Smooth muscle cell (in vitro differentiated cells): ENCODE data around the gene KBTBD4. TPM values are rescaled to one million over a fixed set of nuclear protein-coding genes. Genes with fewer than 3 reads are reported as not detected.

Experiments used
- DNase-seq: peaks from one replicate; lab custom pipeline; 2025; ENCODE audit not compliant: unreplicated experiment; lab: John Stamatoyannopoulos, UW
- H2AFZ ChIP-seq: fragments of 200-600 bp; sonication (generic); 2 replicates; pipeline ENCODE4 v1.6.0; 2016; ENCODE audit warnings: antibody characterized with exemption, low read depth, mild to moderate bottlenecking
- H3F3A ChIP-seq: fragments of 200-600 bp; sonication (generic); 2 replicates; pipeline ENCODE4 v1.6.0; 2017; ENCODE audit warnings: antibody characterized with exemption, low read depth
- H3K27ac ChIP-seq: fragments of 200-600 bp; sonication (generic); 2 replicates; pipeline ENCODE4 v1.5.1; 2016; ENCODE audit warnings: low read depth, mild to moderate bottlenecking
- H3K27me3 ChIP-seq: fragments of 200-600 bp; sonication (generic); 2 replicates; pipeline ENCODE4 v1.6.1; 2016; ENCODE audit warnings: low read depth, mild to moderate bottlenecking
- H3K36me3 ChIP-seq: fragments of 200-600 bp; sonication (generic); 2 replicates; pipeline ENCODE4 v1.5.1; 2016; ENCODE audit warnings: low read depth
- H3K4me1 ChIP-seq: fragments of 200-600 bp; sonication (generic); 2 replicates; pipeline ENCODE4 v1.5.1; 2016; ENCODE audit warnings: low read depth
- H3K4me2 ChIP-seq: fragments of 200-600 bp; sonication (generic); 2 replicates; pipeline ENCODE4 v1.6.0; 2016; ENCODE audit warnings: mild to moderate bottlenecking
- H3K4me3 ChIP-seq: fragments of 200-600 bp; sonication (generic); 2 replicates; pipeline ENCODE4 v1.5.1; 2016; ENCODE audit warnings: mild to moderate bottlenecking
- H3K79me2 ChIP-seq: fragments of 200-600 bp; sonication (generic); 2 replicates; pipeline ENCODE4 v1.6.0; 2016; ENCODE audit warnings: low read depth, mild to moderate bottlenecking
- H3K9ac ChIP-seq: fragments of 200-600 bp; sonication (generic); 2 replicates; pipeline ENCODE4 v1.6.0; 2016; ENCODE audit warnings: low read depth
- H3K9me3 ChIP-seq: fragments of 200-600 bp; sonication (generic); replicated peaks from 2 replicates; pipeline ENCODE4 v1.5.1; 2016; ENCODE audit warnings: low read depth
- H4K20me1 ChIP-seq: fragments of 200-600 bp; sonication (generic); 2 replicates; pipeline ENCODE4 v1.6.0; 2016; ENCODE audit warnings: low read depth
- CTCF ChIP-seq: fragments of 200-600 bp; sonication (generic); IDR thresholded peaks from 2 replicates; pipeline ENCODE4 v1.5.1; 2017; ENCODE audit warnings: borderline replicate concordance, mild to moderate bottlenecking, antibody characterized with exemption; ENCODE audit not compliant: insufficient read depth, poor library complexity, severe bottlenecking
- WGBS: methylation state at CpG from one replicate; pipeline ENCODE4 v1.1.7; 2016; ENCODE audit warnings: low lambda C conversion rate; 5-methylcytosine and 5-hydroxymethylcytosine counted together
- polyA plus RNA-seq: library from polyadenylated mRNA; unstranded; fragments of >200 nt; fragmentation: Nextera tagmentation; extraction: Ambion mirVana; gene quantifications from 2 replicates; pipeline ENCODE4 v1.2.1, GENCODE V29; 2016
- total RNA-seq: library from RNA; depleted of rRNA; stranded (reverse); fragments of >200 nt; gene quantifications from 2 replicates; pipeline ENCODE4 v1.2.3, GENCODE V29; 2014

The KBTBD4 gene
- total and polyA plus RNA-seq, 2 experiments from 2014 or later, result 9.4 to 14.2 TPM

- H3K9ac ChIP-seq, result no peak overlapping the region
- 80% methylated on average over 87 of the region's 122 CpGs for WGBS
Measured at GRCh38 chr11:47589977-47590861, 11.4 kb upstream of the KBTBD4 start.

GRCh38 chr11:47589584-47589976 lies 10.8 kb upstream of the KBTBD4 start:
- peaks cover 8% of the 10 kb centered on the region for H3K4me1 ChIP-seq
- H2AFZ ChIP-seq, result no peak overlapping the region
- no peak overlapping the region for H3K4me3 ChIP-seq
- no peaks in the 10 kb centered on the region for H3F3A ChIP-seq
- DNase-seq, result no peak
- H3K9ac ChIP-seq, result no peak overlapping the region
- H3K27me3 ChIP-seq, result peaks cover 28% of the 10 kb centered on the region
- H4K20me1 ChIP-seq, result no peaks in the 10 kb centered on the region
- H3K4me2 ChIP-seq, result no peak overlapping the region
- no peak overlapping the region for H3K27ac ChIP-seq
- WGBS, result 94% methylated on average over 49 of the region's 51 CpGs
- no peaks in the 10 kb centered on the region for H3K79me2 ChIP-seq
- H3K36me3 ChIP-seq, result no peaks in the 10 kb centered on the region
- no peak for TF ChIP-seq CTCF
- no peaks in the 10 kb centered on the region for H3K9me3 ChIP-seq

More at GRCh38 chr11:47589977-47590861, 11.4 kb upstream of the KBTBD4 start:
- Histone ChIP-seq H3F3A (no peaks in the 10 kb centered on the region), H3K4me1 (peaks cover 8% of the 10 kb centered on the region), H2AFZ (no peak overlapping the region), H3K4me2 (no peak overlapping the region), H3K79me2 (no peaks in the 10 kb centered on the region), H4K20me1 (no peaks in the 10 kb centered on the region), H3K36me3 (no peaks in the 10 kb centered on the region), H3K27ac (no peak overlapping the region), H3K4me3 (no peak overlapping the region), H3K27me3 (peaks cover 34% of the 10 kb centered on the region), H3K9me3 (no peaks in the 10 kb centered on the region)
- TF ChIP-seq CTCF, result no peak
- DNase-seq, result no peak

- no peak for DNase-seq
- H3K9me3 ChIP-seq, result no peaks in the 10 kb centered on the region
- H3K79me2 ChIP-seq, result no peaks in the 10 kb centered on the region
- H3K4me1 ChIP-seq, result peaks cover 8% of the 10 kb centered on the region
- H3K4me3 ChIP-seq, result no peak overlapping the region
- H4K20me1 ChIP-seq, result no peaks in the 10 kb centered on the region
- no peak overlapping the region for H3K9ac ChIP-seq
- no peak for TF ChIP-seq CTCF
- no peaks in the 10 kb centered on the region for H3F3A ChIP-seq
- WGBS, result 88% methylated on average over 11 of the region's 11 CpGs
- no peak overlapping the region for H3K4me2 ChIP-seq
- peaks cover 23% of the 10 kb centered on the region for H3K27me3 ChIP-seq
- no peak overlapping the region for H3K27ac ChIP-seq
- H2AFZ ChIP-seq, result no peak overlapping the region
- H3K36me3 ChIP-seq, result no peaks in the 10 kb centered on the region
Measured at GRCh38 chr11:47589118-47589517, 10.3 kb upstream of the KBTBD4 start.
